Stimulated activated CD8-positive, alpha-beta memory T cell treated with anti-CD3 and anti-CD28 coated beads, Interleukin-4, amount 100 ng/mL, for 4 hours (primary cell): ENCODE measurements around the gene PHF10.
A peak's percentile ranks its signal among the peaks of the same experiment; 100 is the strongest.
"Not testable (repeated sequence)": the region's sequence is repeated elsewhere in the genome, so short reads cannot be mapped to it uniquely, and the experiment has no call there.

Experiments used
- DNase-seq, 2 donors: peaks; one replicate each; pipeline ENCODE4 v3.0.0-alpha.2; 2020; ENCODE audit warnings: low read depth in 2 of 2, low spot score in 1 of 2

PHF10 gene

GRCh38 chr6:169723200-169723909 lies 945 bp downstream of the PHF10 start:
- DNase-seq: peak in 1 of 2 donors; percentile 43

DNA sequence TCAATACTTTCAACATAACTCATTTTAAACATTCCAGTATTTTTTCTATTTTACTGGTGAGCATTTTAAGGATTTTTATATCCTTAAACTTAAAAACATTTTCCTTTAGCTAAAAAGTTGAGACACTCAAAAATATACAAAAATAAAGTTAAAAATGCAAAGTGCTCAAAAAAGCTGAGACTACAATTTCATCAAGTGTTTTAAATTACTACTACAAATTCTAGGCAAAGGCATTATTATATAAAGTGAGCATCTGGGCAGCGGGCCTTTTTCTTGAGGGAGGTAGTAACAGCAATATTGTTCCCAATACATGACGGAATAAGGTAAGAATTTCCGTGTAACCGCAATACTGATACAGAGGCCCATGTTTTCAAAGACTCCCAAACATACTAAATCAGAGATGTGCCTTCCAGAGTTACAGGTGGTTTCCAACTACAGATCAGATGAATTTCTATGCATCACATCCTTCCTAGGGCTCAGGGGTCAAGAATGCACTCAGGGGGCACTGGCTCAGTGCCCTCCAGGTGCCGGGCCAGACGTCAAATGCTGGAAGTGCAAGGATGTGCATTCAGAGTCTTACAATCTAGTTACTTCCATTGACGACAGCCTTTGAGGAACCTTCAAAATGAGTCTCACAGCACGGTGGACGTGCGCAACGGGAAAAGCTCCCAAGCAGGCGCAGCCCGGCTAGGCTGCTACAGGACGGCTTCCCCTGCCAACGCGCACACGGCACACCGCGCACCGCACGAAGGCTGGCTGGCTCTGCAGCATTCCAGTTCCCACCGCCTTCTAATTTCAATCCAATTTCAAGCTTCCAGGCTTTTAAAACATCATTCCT lies 1.7 kb downstream of the PHF10 start:
- DNase-seq: no peak

DNA sequence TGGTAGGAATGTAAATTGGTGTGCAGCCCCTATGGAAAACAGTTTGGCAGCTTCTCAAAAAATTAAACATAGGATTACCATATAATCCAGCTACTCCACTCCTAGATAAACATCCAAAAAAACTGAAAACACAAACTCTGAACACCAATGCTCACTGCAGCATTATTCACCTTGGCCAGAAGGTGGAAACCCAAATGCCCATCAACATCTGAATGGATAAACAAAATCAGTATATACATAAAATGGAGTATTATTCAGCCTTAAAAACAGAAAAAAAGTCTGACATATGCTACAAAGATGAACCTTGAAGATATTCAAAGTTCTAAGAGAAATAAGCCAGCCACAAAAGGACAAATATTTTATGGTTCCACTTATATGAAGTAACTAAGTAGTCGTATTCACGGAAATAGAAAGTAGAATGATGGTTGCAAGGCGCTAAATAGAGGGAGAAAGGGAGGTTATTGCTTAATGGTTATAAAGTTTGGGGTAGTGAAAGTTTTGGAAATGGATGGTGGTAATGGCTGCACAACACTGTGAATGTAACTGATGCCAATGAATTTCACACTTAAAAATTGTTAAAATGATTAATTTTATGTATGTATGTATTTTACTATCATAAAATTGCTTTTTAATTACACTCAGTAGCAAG lies 4.0 kb downstream of the PHF10 start:
- DNase-seq: no peak

DNA sequence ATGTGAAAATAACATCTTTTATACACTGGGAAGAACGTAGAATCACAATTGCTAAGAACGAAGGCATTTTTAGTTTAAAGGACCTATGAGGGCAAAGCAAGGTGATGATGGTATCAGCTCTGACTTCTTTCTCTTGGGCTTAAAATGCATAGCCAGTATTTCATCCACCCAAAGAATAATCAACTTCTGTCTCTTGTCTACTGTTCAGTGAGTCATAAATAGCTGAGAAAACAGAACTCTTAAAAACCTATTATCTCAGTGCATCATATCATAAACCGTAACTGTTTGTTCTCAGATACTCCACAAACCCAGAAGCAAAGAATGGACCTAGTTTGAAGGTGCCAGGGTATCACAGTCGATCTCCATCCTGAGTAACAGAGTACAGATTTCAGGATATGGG lies 5.2 kb downstream of the PHF10 start:
- DNase-seq: no peak

DNA sequence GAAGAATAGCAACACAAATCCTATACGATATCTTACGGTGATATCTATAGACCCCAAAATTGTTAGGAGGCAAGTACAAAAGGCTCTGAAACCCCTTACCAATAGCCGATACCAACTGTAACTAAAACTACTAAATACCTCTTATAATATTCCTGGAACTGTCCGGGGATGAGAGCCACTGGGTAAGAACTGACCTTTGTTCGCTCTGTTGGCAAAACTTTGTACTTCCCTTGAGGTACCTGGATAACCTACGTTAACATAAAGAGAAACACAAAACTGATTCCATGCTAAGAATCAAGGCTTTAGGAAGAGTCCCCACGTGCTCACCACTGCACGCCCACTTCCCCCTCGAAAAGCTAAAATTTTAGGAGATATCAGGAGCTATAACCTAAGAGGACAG lies 9.7 kb downstream of the PHF10 start:
- no peak for DNase-seq

DNA sequence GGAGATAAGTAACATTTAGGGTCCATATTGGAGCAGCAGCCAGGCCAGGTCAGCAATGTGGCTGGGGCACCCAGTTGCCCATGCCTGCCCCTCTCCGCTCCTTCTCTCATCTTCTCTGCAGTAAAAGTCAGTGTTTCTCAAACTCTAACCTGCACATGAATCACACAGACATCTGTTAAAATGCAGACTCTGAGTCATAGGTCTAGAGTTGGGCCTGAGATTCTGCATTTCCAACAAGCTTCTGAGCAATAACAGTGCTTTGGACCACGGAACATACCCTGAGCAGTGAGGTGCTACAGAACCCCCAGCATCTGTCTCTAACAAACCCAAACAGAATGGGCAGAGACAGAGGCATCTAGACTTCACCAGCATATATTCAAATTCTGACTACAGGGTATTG lies 10.1 kb downstream of the PHF10 start:
- DNase-seq: no peak

DNA sequence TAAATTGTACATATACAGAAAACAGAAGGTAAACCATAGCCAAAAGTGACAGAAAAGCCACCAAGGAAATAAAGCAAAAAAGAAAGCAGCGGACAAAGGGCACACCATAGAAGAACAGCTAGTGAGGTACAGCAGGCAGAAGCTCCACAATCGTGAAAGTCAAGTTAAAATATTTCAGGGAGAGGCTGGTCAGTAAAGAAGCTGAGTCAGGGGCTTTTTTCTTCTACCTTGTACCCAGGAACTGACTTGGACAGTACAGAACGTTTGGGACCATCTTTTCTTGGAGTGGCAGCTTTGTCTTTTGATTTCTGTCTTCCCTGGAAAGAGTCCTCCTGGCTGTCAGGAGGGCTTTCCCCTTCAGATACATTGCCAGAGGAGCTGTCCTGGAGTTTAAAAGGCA lies 14.3 kb downstream of the PHF10 start:
- no peak for DNase-seq

DNA sequence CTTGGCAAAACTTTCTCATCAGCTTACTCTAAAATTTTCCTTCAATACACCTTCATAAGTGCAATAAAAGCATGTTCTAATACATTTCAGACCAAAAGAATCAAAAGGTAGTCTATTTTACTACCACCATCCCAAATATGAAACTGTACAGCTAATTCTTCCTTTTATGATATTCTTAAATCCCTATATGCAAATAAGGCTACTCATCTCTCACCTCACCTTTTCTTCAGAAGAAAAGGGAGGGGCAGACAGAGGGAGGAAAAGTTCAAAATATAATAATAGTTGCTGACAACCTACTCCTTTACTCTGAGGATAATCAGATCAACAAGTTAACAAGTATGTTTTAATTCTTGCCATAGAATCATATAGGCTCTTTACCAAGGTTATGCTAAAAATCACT lies 15.0 kb downstream of the PHF10 start:
- DNase-seq: no peak

DNA sequence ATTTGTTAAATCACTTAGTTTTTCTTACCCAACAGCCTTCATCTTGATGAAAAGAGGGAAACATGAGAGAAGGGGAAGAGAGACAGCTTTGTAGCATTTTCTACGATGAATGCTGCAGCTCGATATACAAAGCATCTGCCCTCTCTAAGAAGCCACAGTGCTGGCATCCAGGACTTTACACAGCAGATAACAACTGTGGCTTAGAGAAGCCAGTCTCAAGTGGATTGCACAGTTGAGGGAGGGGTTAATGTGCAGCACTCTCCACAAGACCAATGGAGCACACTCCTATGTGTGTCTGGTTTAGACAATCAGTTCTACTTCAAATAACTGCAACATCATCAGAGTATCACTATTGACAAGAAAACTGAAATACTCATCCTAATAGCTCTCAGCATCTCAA lies 16.5 kb downstream of the PHF10 start:
- no peak for DNase-seq

DNA sequence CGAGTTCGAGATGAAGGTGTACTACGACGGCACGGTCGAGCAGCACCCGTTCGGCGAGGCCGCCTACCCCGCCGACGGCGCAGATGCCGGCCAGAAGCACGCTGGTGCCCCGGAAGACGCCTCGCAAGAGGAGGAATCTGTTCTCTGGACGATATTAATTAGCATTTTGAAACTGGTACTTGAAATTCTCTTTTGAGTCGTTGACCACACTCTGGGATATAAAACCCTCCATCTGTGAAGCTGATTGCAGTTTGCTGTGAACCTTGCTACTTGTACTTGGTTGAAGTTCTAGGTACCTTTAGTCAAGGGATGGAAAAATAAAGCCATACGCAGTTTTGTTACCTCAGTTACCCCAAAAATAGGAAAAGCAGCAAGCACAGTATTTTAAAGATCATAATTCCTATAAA lies 21.5 kb downstream of the PHF10 start:
- DNase-seq: no peak

DNA sequence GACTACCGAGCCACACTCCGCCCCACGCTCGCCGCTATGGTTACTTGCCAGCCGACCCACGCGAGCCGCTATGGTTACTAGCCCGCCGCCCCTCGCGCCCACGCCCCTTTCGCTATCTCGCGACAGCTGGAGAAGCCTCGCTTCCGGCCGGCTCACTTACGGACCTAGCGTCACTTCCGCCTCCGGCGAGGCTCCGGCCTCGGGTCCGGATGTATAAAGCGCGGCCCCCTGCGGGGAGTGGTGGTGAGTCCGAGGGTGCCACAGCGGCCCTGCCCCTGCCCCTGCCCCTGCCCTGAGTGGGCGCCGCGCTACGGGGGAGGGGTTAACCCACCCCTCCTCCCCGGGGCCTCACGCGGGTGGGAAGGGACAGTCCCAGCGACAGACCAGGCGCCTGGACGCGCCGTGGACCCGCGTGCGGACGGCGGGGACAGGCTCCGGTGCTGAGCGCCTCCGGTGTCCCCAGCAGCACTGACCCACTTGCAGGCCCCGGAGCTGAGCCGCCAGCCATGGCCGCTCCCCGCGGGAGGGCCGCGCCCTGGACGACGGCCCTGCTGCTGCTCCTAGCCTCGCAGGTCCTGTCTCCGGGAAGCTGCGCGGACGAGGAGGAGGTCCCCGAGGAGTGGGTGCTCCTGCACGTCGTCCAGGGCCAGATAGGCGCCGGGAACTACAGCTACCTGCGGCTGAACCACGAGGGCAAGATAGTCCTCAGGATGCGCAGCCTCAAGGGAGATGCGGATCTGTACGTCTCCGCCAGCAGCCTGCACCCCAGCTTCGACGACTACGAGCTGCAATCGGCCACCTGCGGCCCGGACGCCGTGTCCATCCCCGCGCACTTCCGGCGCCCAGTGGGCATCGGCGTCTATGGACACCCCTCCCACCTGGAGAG lies 22.1 kb downstream of the PHF10 start, which contains the start of the genes C6orf120 and WDR27:
TSS of gene C6orf120 (plus strand) at position 173 of the 886 bp plus-strand sequence. CDS start at position 507, 334 bp downstream.
TSS of gene WDR27 (minus strand) at position 76 of the 886 bp plus-strand sequence. CDS start 13,024 bp downstream, outside the sequence.
- peak; percentile 95 to 99 for DNase-seq

DNA sequence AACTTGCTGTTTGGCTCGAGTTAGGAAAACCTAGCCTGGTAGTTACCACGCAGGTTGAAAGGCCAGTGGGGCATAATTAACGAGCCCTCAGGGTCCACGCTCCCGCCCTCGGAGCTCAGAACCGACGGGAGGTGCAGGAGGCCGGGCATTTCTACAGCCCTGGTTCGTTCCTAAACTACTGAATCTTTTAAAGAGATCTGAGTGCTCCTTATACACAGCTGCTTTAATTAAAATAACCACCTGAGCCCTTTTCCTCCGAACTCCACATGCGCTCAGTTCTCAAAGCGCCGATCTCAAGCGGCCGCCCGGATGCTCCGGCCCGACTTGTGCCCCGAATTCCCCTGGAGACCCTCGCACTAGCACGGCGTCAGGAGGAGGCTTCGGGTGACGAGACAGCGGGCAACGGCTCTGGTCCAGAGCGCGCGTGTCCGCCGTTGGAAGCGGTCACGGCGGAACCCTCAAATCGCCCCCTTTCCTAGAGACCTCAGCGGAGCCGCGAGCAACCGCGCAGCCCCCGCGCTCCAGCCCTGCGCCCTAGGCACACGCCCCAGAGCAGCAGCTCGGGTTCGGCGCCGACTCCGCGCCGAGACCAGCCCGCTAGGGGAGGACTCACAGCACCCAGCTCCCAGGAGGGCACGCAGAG lies 22.9 kb downstream of the PHF10 start:
- no peak for DNase-seq

- DNase-seq: no peak
Measured at GRCh38 chr6:169700296-169700695, 24.0 kb downstream of the PHF10 start.

DNA sequence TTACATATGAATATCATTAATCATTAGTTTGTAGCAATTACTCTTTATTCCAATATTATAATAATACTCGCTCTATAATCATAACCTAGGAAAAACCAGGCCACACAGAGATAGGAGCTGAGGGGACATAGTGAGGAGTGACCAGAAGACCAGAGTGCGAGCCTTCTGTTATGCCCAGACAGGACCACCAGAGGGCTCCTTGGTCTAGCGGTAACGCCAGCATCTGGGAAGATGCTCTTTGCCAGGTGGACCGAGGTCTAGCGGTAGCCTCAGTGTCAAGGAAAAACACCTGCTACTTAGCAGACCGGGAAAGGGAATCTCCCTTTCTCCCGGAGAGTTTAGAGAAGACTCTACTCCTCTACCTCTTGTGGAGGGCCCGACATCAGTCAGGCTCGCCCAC lies 27.2 kb downstream of the PHF10 start:
- DNase-seq: not testable (repeated sequence)

- DNase-seq: no peak
Measured at GRCh38 chr6:169695131-169695530, 29.2 kb downstream of the PHF10 start.

GRCh38 chr6:169692516-169692915 lies 31.8 kb downstream of the PHF10 start:
- DNase-seq: no peak

DNA sequence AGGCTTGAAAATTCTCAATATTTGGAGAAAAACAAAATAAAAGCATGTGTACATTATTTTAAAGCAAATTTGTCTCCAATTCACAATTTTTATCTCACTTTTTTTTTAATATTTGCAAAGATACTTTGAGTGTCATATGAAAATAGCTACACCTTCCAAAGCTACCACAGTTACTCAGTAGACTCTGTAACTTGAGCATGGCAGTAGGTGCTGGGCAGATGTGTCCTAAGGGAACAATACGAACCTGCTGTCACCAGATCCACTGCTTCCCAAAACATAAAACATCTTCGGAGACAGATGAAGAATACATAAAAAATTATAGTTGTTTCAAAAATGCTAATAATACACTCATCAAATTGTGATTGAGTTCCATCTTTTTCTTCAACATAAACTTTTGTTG lies 33.0 kb downstream of the PHF10 start:
- DNase-seq: no peak

- no peak for DNase-seq
Measured at GRCh38 chr6:169689287-169689686, 35.0 kb downstream of the PHF10 start.

- no peak for DNase-seq
Measured at GRCh38 chr6:169685860-169686259, 38.4 kb downstream of the PHF10 start.

- DNase-seq: no peak
Measured at GRCh38 chr6:169684056-169684455, 40.2 kb downstream of the PHF10 start.
